ENCODE data around the gene PMS1.

PMS1 gene

DNA sequence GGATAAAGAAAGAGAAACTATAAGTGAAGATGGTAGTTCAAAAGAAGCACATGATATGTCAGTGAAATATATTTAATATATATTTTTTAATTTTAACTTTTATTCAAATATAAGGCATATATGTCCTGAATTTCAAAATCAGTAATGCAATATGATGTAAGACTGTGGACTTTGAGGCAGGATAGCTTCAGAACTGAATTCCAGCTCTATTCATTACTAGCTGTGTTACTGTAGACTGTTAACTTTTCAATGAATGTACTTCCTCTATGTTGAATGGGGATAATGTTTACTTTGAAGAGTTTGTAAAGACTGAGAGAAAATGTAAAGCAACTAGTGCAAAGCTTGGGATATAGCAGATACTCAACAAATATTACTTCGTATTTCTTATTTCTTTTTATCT lies 112.6 kb downstream of the PMS1 start:
- TF ChIP-seq CTCF (IDR thresholded peaks at IDR 0.05; ENCODE audit: insufficient read depth, low read depth, low read length, missing control alignments), result no peak
- H3K4me3 ChIP-seq (ENCODE audit: low read depth, low read length), result no peak overlapping the region
- no peak for DNase-seq (ENCODE audit: low read depth)

DNA sequence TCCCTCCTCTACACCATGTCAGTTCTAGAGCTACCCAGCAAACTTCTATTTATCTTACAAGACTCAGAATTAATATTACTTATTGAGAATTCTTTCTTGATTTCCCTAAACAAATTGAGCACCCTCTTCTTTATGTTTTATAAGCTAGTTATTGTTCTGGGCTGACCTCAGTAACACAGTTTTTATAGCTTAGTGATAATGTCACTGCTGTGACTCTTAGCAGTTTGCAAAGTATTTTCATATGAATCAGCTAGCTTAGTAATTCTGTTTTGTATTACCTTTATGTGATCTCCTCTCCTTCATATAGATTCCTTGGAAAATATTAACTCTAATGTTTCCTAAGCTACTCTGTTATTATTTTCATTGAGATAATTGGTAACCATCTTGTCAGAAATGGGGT lies 114.9 kb downstream of the PMS1 start:
- TF ChIP-seq CTCF (IDR thresholded peaks at IDR 0.05; ENCODE audit: insufficient read depth, low read depth, low read length, missing control alignments), result no peak
- no peak for DNase-seq (ENCODE audit: low read depth)
- H3K4me3 ChIP-seq (ENCODE audit: low read depth, low read length), result no peak overlapping the region

DNA sequence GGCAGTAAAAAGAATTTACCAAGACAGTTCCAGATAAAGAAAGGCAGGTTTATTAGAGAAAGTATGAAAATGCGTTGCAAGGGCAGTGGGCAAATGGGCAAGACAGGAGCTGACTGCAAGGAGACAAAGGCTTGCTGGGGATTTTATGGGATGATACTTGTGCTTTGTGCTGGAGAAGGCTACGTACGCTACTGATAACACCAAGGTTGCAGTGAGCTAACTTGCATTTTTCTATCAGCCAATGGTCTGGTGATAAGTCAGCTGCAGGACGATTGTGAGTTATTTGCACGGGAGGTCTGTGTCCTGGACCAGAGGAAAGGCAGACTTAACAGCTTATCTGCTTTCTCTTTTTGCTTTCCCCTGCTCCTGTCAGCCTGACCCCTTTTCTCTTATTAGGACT lies 116.5 kb downstream of the PMS1 start:
- no peak overlapping the region for H3K4me3 ChIP-seq (ENCODE audit: low read depth, low read length)
- DNase-seq (ENCODE audit: low read depth), result no peak
- no peak for TF ChIP-seq CTCF (IDR thresholded peaks at IDR 0.05; ENCODE audit: insufficient read depth, low read depth, low read length, missing control alignments)

- DNase-seq (ENCODE audit: low read depth), result no peak
- TF ChIP-seq CTCF (IDR thresholded peaks at IDR 0.05; ENCODE audit: insufficient read depth, low read depth, low read length, missing control alignments), result no peak
- H3K4me3 ChIP-seq (ENCODE audit: low read depth, low read length), result no peak overlapping the region
Measured at GRCh38 chr2:189901664-189902063, 117.4 kb downstream of the PMS1 start.

- DNase-seq (ENCODE audit: low read depth), result no peak
- TF ChIP-seq CTCF (IDR thresholded peaks at IDR 0.05; ENCODE audit: insufficient read depth, low read depth, low read length, missing control alignments), result no peak
- H3K4me3 ChIP-seq (ENCODE audit: low read depth, low read length), result no peak overlapping the region
Measured at GRCh38 chr2:189913821-189914220, 129.6 kb downstream of the PMS1 start.

DNA sequence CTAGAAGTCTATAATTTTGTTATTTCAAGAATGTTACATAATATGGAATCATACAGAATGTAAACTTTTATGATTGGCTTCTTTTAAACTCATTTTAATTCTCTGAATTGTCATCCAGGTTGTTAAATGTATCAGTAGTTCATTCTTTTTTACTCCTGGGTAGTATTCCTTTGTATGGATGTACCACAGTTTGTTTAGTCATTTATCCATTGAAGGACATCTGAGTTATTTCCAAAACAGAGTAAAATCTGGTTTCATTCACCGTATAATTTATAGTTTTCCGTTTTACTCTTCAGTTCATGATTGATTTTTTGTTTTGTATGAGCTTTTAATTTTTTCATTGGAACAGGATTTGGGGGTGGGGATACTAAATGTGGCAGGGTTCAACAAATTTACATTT lies 132.4 kb downstream of the PMS1 start:
- TF ChIP-seq CTCF (IDR thresholded peaks at IDR 0.05; ENCODE audit: insufficient read depth, low read depth, low read length, missing control alignments), result no peak
- H3K4me3 ChIP-seq (ENCODE audit: low read depth, low read length), result no peak overlapping the region
- no peak for DNase-seq (ENCODE audit: low read depth)

Data from GM12865 (cell line).